HAP-1 (cell line): Measurements from ENCODE around the gene PTH1R.

Experiments used
- DNase-seq, 2 experiments: peaks; one replicate each; pipeline ENCODE4 v3.0.0-alpha.2; 2016 to 2020; ENCODE audit warnings: low spot score in 2 of 2
- H3K27me3 ChIP-seq: fragments of 250-450 bp; sonication (Bioruptor Pico); 2 replicates; pipeline ENCODE4 v1.5.1; 2020; ENCODE audit warnings: low read depth, mild to moderate bottlenecking, moderate library complexity
- H3K36me3 ChIP-seq: fragments of 250-450 bp; sonication (Bioruptor Pico); replicated peaks from 2 replicates; pipeline ENCODE4 v1.5.1; 2020; ENCODE audit warnings: mild to moderate bottlenecking
- H3K4me1 ChIP-seq: fragments of 250-450 bp; sonication (Bioruptor Pico); 2 replicates; pipeline ENCODE4 v1.5.1; 2020; ENCODE audit warnings: mild to moderate bottlenecking
- H3K4me3 ChIP-seq: fragments of 250-450 bp; sonication (Bioruptor Pico); 2 replicates; pipeline ENCODE4 v1.5.1; 2020; ENCODE audit warnings: mild to moderate bottlenecking, moderate library complexity
- H3K9me3 ChIP-seq: fragments of 250-450 bp; sonication (Bioruptor Pico); 2 replicates; pipeline ENCODE4 v1.5.1; 2020; ENCODE audit warnings: mild to moderate bottlenecking, moderate library complexity
- in situ Hi-C: fragments of 300-500 bp; cut with MboI; formaldehyde crosslinking; loops from 3 replicates; pipeline ENCODE4 v1.14.3; 2020; ENCODE audit warnings: low sequenced_read_pairs, inconsistent platforms, mixed read lengths

The PTH1R gene

DNA sequence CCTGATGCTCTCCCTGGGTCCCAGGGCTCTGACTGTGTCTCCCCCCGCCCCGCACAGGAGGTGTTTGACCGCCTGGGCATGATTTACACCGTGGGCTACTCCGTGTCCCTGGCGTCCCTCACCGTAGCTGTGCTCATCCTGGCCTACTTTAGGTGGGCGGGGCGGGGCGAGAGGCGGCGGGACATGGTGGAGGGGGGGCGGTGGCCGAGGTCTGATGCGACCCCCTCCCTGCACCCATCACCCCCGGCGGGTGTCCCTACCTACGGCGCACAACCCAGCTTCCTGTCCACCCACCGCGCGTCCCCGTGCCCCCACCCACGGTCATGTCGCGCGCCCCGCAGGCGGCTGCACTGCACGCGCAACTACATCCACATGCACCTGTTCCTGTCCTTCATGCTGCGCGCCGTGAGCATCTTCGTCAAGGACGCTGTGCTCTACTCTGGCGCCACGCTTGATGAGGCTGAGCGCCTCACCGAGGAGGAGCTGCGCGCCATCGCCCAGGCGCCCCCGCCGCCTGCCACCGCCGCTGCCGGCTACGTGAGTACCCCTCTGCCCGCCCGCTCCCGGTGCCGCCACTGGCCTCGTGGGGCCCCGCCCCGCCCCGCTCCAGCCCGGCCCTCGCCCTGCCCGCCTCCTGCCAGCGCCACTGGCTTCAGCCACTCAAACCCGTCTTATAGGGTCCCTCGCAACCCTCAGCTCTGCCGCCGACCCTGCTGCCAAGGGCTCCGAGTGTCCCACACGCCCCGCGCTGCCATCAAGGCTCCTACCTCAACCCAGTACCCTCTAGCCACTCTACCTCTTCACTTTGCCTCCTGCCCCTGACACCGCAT, 21.0 kb downstream of the PTH1R start:
- no peaks in the 10 kb centered on the region for H3K36me3 ChIP-seq
- no peaks in the 10 kb centered on the region for H3K9me3 ChIP-seq
- H3K27me3 ChIP-seq: no peaks in the 10 kb centered on the region
- no peaks in the 10 kb centered on the region for H3K4me1 ChIP-seq
- in situ Hi-C loops: loop anchor here (5.0 to 10.0 kb wide), 2 partner anchors 201 to 414 kb away; no protein-coding TSS in a partner anchor
- no peak for DNase-seq
- H3K4me3 ChIP-seq: no peak overlapping the region

DNA sequence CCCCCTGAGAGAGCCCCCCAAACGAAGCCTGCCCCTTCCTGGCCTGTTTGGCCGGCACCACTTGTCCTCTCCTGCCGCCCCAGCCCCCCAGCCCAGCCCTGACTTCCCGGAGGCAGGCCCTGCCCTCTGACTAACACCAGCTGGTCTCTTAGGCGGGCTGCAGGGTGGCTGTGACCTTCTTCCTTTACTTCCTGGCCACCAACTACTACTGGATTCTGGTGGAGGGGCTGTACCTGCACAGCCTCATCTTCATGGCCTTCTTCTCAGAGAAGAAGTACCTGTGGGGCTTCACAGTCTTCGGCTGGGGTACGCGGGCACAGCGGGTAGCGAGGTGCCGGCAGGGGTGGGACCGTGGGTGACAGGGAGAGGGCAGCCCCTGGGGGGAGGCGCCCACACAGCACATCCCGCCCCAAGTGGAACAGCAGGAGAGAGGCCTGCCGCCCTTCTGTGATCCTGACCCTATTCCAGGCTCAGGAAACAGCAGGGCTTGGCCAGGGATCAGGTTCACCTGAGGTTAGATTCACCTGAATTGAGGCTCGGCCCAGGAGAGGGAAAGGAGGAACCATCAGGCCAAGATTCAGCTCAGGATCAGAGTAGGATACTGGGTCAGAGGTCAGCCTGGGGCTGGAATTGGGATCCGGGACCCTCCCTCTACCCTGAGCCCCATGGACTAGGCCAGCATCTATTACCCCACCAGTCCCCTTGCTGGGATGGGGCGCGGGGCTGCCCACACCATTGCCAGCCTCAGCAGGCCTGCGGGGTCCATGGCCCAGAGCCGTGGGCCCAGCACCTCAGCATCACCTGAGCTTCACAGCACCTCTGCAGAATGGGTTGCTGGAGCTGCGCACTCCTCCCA, 21.9 kb downstream of the PTH1R start:
- Histone ChIP-seq H3K4me3 (no peak overlapping the region), H3K36me3 (no peaks in the 10 kb centered on the region), H3K9me3 (no peaks in the 10 kb centered on the region), H3K4me1 (no peaks in the 10 kb centered on the region), H3K27me3 (no peaks in the 10 kb centered on the region)
- DNase-seq: no peak
- in situ Hi-C loops: loop anchor here (5.0 to 25.0 kb wide), 3 partner anchors 202 to 463 kb away; no protein-coding TSS in a partner anchor

DNA sequence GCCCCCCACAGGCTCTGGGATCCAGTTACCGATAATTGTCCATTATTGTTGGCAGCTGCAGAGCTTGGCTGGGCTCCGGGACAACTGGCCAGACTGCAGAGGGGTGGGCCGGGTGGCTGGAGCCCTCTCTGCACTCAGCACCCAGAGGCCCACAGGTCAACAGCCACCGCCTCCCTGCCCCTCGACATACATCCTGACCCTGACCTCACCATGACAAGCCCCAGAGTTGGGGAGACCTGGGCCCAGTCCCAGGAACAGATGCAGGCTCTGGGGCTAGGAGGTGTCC, 22.4 kb downstream of the PTH1R start:
- H3K27me3 ChIP-seq: no peaks in the 10 kb centered on the region
- H3K9me3 ChIP-seq: no peaks in the 10 kb centered on the region
- no peaks in the 10 kb centered on the region for H3K36me3 ChIP-seq
- in situ Hi-C loops: loop anchor here (25.0 kb wide), 1 partner anchor 462 kb away; no protein-coding TSS in a partner anchor
- H3K4me1 ChIP-seq: no peaks in the 10 kb centered on the region
- DNase-seq: no peak
- no peak overlapping the region for H3K4me3 ChIP-seq

DNA sequence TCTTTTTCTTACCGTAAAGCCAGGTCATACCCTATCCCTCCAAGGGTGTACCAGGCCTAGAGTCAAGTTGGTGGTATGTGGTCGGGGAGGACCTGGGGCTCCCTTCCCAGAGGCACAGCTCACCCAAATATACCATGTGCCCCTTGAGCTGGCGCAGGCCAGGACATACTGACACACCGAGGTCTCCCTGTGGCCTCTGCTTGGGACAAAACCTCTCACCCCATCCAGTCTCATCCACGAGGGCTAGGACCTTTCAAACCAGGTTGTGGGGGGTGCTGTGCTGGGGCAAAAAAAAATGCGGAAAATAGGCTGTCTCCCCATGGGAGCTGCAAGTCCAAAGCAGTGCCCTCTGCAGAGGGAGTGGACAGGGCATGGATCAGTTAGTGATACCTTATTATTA, 22.8 kb downstream of the PTH1R start:
- Histone ChIP-seq H3K9me3 (no peaks in the 10 kb centered on the region), H3K27me3 (no peaks in the 10 kb centered on the region), H3K4me3 (no peak overlapping the region), H3K36me3 (no peaks in the 10 kb centered on the region), H3K4me1 (no peaks in the 10 kb centered on the region)
- no peak for DNase-seq
- in situ Hi-C loops: loop anchor here (25.0 kb wide), 1 partner anchor 462 kb away; no protein-coding TSS in a partner anchor

DNA sequence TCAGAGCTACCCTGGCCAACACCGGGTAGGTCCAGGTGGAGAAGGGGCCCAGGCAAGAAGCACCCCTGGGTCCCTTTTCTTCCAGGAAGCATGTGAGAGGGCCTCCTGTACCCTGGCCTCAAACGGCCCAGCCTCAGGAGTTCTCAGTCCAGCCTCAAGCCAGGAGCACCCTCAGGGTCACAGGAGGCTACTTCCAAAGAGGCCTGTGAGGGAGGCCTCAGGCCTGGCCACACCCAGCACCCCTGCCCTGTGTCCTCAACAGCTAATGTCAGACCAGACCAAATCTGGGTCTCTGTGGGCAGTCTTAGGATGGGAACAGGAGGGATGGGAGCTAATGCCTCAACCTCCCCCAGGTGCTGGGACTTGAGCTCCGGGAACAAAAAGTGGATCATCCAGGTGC, 23.5 kb downstream of the PTH1R start:
- Histone ChIP-seq H3K4me1 (no peaks in the 10 kb centered on the region), H3K27me3 (no peaks in the 10 kb centered on the region), H3K9me3 (no peaks in the 10 kb centered on the region), H3K36me3 (no peaks in the 10 kb centered on the region), H3K4me3 (no peak overlapping the region)
- in situ Hi-C loops: loop anchor here (25.0 kb wide), 1 partner anchor 461 kb away; no protein-coding TSS in a partner anchor
- no peak for DNase-seq

DNA sequence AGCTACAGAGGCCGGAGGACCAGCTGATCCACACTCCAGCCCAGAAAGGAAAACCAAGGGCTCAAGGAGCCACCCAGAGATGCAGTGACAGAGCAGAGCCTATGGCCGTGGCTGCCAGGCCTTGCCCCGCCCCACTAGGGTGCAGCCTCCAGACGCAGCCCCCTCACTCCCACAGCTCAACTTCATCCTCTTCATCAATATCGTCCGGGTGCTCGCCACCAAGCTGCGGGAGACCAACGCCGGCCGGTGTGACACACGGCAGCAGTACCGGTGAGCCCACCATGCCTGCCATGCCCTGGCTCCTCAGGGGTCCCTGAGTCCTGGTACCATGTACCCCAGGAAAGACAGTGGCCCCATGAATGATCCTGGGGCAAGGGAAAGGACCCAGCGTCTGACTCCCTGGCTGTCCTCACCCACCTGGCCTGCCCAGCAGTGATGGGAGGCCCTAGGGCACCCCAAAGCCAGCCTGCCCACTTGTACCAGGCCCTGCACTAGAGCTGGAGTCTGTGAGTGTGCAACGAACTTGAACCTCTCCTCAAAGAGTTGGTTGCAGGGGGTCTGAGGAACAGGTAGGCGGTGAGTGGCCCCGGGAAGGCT, 24.2 kb downstream of the PTH1R start:
- H3K27me3 ChIP-seq: no peaks in the 10 kb centered on the region
- H3K4me3 ChIP-seq: no peak overlapping the region
- H3K4me1 ChIP-seq: no peaks in the 10 kb centered on the region
- no peaks in the 10 kb centered on the region for H3K36me3 ChIP-seq
- in situ Hi-C loops: loop anchor here (25.0 kb wide), 1 partner anchor 461 kb away; no protein-coding TSS in a partner anchor
- no peaks in the 10 kb centered on the region for H3K9me3 ChIP-seq
- no peak for DNase-seq

DNA sequence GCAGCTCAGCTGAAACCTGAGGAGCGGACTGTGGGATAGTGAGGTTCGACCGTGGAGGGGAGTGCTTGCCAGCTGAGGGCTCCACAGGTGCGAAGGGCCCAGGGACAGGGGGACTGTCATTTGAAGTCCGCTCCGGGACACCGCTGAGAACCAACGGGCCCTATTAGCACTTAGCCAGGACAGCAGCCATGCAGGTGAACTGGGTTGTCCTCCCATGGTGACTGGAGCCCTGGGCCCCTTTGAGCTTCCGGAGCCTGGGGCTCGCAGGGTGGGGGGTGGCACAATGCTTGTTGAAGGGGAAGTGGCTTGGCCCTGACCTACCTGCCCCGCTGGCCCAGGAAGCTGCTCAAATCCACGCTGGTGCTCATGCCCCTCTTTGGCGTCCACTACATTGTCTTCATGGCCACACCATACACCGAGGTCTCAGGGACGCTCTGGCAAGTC, 24.7 kb downstream of the PTH1R start:
- no peak for DNase-seq
- Histone ChIP-seq H3K9me3 (no peaks in the 10 kb centered on the region), H3K4me3 (no peak overlapping the region), H3K36me3 (no peaks in the 10 kb centered on the region), H3K4me1 (no peaks in the 10 kb centered on the region), H3K27me3 (no peaks in the 10 kb centered on the region)
- in situ Hi-C loops: loop anchor here (25.0 kb wide), 1 partner anchor 460 kb away; no protein-coding TSS in a partner anchor

DNA sequence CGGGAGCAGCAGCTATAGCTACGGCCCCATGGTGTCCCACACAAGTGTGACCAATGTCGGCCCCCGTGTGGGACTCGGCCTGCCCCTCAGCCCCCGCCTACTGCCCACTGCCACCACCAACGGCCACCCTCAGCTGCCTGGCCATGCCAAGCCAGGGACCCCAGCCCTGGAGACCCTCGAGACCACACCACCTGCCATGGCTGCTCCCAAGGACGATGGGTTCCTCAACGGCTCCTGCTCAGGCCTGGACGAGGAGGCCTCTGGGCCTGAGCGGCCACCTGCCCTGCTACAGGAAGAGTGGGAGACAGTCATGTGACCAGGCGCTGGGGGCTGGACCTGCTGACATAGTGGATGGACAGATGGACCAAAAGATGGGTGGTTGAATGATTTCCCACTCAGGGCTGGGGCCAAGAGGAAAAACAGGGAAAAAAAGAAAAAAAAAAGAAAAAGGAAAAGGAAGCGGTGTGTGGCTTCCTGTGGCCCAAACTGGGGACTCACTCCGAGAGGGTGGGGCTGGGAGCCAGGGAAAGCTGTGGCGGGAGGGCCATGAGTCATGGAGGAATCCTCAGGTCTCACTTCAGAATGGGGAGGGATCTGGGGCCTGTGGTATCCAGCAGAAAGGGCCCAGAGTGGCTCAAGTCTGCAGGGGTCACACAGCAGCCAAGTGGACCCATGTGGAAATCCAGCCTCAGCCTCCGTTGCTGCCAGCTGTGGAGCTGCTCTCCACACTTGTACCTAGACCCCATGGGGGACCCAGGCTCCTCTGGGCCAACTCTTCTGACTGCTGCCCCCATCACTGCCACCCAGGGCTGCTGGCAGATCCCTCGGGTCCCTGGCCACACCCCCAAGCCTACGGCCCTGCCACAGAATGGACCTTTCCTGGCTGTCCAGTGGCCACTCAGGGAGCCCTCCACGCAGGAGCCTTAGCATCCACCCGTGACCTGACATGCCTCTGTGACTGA, 26.1 kb downstream of the PTH1R start:
- Histone ChIP-seq H3K27me3 (no peaks in the 10 kb centered on the region), H3K4me3 (no peak overlapping the region), H3K36me3 (no peaks in the 10 kb centered on the region), H3K9me3 (no peaks in the 10 kb centered on the region), H3K4me1 (no peaks in the 10 kb centered on the region)
- no peak for DNase-seq
- in situ Hi-C loops: loop anchor here (25.0 kb wide), 1 partner anchor 459 kb away; no protein-coding TSS in a partner anchor

DNA sequence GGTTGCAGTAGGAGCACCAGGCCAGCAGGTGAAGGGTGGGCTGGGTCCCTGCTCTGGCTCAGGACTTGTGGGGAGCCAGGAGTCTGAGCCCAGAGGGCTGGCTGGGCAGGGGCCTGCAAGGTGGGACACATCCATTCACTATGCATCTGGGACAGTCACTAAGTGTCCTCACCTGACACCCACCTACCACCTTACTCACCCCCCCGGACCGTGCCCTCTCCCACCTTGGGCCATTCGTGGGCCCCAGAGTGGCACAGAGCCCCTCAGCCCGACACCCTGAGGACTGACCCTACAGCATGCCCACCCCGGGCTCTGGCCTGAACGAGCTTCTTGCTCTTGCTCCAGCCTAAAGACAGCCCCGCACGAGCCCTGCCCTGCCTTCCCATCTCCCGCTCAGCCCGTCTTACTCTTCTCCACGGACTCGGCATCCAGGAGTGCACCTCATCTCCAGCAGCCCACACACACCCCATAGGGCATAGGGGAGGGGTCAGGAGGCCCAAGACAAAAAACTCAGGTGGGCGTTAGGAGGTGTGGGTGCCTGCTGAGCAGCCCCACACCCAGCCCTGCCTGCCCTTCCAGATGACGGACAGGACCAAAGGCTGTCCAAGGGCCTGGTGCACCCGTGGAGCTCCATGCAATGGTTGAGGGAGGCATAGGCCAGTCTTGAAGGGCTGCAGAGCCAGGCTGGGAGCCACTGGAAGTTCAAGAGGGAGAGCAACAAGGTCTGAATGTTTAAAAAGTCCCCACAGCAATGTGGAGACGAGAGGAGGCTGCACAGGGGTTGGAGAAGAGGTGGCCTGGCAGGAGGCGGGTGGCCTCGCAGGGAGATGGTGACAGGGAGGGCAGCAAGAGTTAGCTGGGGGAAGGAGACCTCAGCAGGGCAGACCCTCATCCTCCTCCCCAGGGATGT, 27.0 kb downstream of the PTH1R start:
- in situ Hi-C loops: loop anchor here (25.0 kb wide), 1 partner anchor 458 kb away; no protein-coding TSS in a partner anchor
- Histone ChIP-seq H3K9me3 (no peaks in the 10 kb centered on the region), H3K27me3 (no peaks in the 10 kb centered on the region), H3K4me3 (no peak overlapping the region), H3K36me3 (no peaks in the 10 kb centered on the region), H3K4me1 (no peaks in the 10 kb centered on the region)
- no peak for DNase-seq

DNA sequence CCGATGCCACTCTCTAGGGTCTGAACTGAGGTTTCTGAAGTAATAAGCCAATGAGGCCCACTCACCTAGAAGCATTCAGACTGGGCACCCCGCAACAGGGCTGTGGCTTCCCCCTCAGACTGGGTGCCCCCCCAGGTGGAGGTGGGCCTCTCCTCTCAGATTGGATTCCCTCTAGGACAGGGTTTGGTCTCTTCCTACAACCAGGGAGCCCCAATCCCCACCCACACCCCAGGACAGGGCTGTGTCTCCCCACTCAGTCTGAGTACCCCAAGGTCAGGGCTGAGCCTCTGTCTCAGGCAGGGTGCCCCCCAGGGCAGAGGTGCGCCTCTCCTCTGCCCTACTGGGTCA, 27.7 kb downstream of the PTH1R start:
- Histone ChIP-seq H3K36me3 (no peaks in the 10 kb centered on the region), H3K4me3 (no peak overlapping the region), H3K9me3 (no peaks in the 10 kb centered on the region), H3K27me3 (no peaks in the 10 kb centered on the region), H3K4me1 (no peaks in the 10 kb centered on the region)
- in situ Hi-C loops: loop anchor here (25.0 kb wide), 1 partner anchor 457 kb away; no protein-coding TSS in a partner anchor
- DNase-seq: no peak

DNA sequence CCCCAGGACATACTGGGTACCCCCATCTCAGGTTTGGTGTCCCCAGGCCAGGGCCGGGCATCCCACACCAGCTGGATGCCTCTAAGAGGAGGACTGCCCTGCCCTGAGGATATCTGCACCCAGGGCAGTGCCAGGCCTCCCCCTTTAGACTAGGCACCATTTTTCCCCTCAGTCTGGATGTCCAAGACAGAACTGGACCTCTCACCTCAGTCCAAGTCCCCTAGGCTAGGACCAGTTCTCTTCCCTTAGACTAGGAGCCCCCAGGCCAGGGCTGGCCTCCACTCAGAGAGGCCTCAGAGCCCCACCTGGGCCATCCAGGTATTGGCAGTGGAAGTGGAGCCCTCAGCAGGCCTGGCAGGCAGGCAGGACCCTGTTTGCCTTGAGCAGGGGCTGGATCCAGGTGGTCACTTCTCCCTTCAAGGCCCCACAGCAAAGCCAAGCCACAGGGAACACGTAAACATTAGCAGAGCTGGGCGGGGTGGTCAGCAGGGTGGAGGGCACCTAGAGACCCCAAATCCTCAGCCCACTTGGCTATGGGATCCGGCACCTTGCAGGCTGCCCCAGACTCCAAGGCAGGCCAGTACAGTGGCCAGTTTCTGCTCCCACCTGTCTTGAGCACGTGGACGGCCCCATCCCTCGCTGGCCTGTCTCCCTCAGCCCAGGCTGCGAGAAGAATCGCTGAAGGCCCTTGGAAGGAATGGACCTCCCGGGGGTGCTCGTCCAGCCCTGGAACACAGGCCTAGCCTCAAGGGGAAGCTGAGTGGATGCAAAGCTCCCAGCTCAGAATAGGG, 28.3 kb downstream of the PTH1R start:
- in situ Hi-C loops: loop anchor here (25.0 kb wide), 1 partner anchor 456 kb away; no protein-coding TSS in a partner anchor
- Histone ChIP-seq H3K27me3 (no peaks in the 10 kb centered on the region), H3K36me3 (no peaks in the 10 kb centered on the region), H3K4me3 (no peak overlapping the region), H3K4me1 (no peaks in the 10 kb centered on the region), H3K9me3 (no peaks in the 10 kb centered on the region)
- no peak for DNase-seq
